GM23338 (cell line): Measurements from ENCODE around the gene MLANA. TPM values are rescaled to one million over a fixed set of nuclear protein-coding genes. Genes with fewer than 3 reads are reported as not detected.

Experiments used
- ATAC-seq: fragments of 200-7000 bp; cut with Tn5 transposase; 3 replicates; pipeline ENCODE4 v1.9.1; 2020
- DNase-seq: peaks from one replicate; pipeline ENCODE4 v3.0.0-alpha.2; 2015; ENCODE audit warnings: low spot score
- H2AFZ ChIP-seq: fragments of 200-600 bp; sonication (generic); 2 replicates; pipeline ENCODE4 v1.8.0; 2016; ENCODE audit warnings: antibody characterized with exemption, mild to moderate bottlenecking, moderate library complexity
- H3F3A ChIP-seq: fragments of 200-600 bp; sonication (generic); replicated peaks from 2 replicates; pipeline ENCODE4 v1.8.0; 2017; ENCODE audit warnings: antibody characterized with exemption, mixed run types, low read depth
- H3K27ac ChIP-seq: fragments of 200-600 bp; sonication (generic); 2 replicates; pipeline ENCODE4 v1.6.1; 2016; ENCODE audit warnings: low read depth
- H3K27me3 ChIP-seq: fragments of 200-600 bp; sonication (generic); 2 replicates; pipeline ENCODE4 v1.8.0; 2016; ENCODE audit warnings: mild to moderate bottlenecking, mixed run types, moderate library complexity; ENCODE audit not compliant: insufficient read depth
- H3K36me3 ChIP-seq: fragments of 200-600 bp; sonication (generic); 2 replicates; pipeline ENCODE4 v1.8.0; 2016; ENCODE audit warnings: mild to moderate bottlenecking; ENCODE audit not compliant: insufficient read depth
- H3K4me1 ChIP-seq: fragments of 200-600 bp; sonication (generic); 2 replicates; pipeline ENCODE4 v1.8.0; 2016; ENCODE audit warnings: mild to moderate bottlenecking, moderate library complexity; ENCODE audit not compliant: insufficient read depth
- H3K4me2 ChIP-seq: fragments of 200-600 bp; sonication (generic); 2 replicates; pipeline ENCODE4 v1.7.1; 2017; ENCODE audit warnings: mixed run types
- H3K4me3 ChIP-seq: fragments of 200-600 bp; sonication (generic); 2 replicates; pipeline ENCODE4 v1.6.1; 2016; ENCODE audit warnings: mixed run types
- H3K79me2 ChIP-seq: fragments of 200-600 bp; sonication (generic); replicated peaks from 2 replicates; pipeline ENCODE4 v1.8.0; 2017; ENCODE audit warnings: mild to moderate bottlenecking; ENCODE audit not compliant: insufficient read depth
- H3K9me2 ChIP-seq: fragments of 200-600 bp; sonication (generic); 2 replicates; pipeline ENCODE4 v1.8.0; 2017; ENCODE audit not compliant: insufficient read depth
- H4K20me1 ChIP-seq: fragments of 200-600 bp; sonication (generic); replicated peaks from 2 replicates; pipeline ENCODE4 v1.8.0; 2017; ENCODE audit warnings: mild to moderate bottlenecking; ENCODE audit not compliant: insufficient read depth
- H3K27ac Mint-ChIP-seq: 2 replicates; pipeline ENCODE4 v1.8.0; 2020; ENCODE audit warnings: inconsistent platforms, mild to moderate bottlenecking, moderate library complexity, mixed read lengths
- H3K27me3 Mint-ChIP-seq: 3 replicates; pipeline ENCODE4 v1.8.0; 2022; ENCODE audit warnings: low read depth, mild to moderate bottlenecking, moderate library complexity, mixed read lengths, inconsistent platforms; ENCODE audit not compliant: insufficient read depth, poor library complexity
- H3K36me3 Mint-ChIP-seq: 3 replicates; pipeline ENCODE4 v1.8.0; 2021; ENCODE audit warnings: low read depth, mild to moderate bottlenecking, inconsistent platforms, moderate library complexity, mixed read lengths
- H3K4me1 Mint-ChIP-seq: 3 replicates; pipeline ENCODE4 v1.8.0; 2020; ENCODE audit warnings: mild to moderate bottlenecking, inconsistent platforms, mixed read lengths
- H3K4me3 Mint-ChIP-seq: 3 replicates; pipeline ENCODE4 v1.8.0; 2021; ENCODE audit warnings: moderate library complexity, mild to moderate bottlenecking, inconsistent platforms, mixed read lengths
- H3K9me3 Mint-ChIP-seq: 3 replicates; pipeline ENCODE4 v1.8.0; 2020; ENCODE audit warnings: moderate library complexity, mild to moderate bottlenecking, inconsistent platforms, mixed read lengths
- EZH2 ChIP-seq: fragments of 200-600 bp; sonication (generic); IDR thresholded peaks from one replicate; pipeline ENCODE4 v1.8.0; 2017; ENCODE audit warnings: antibody characterized with exemption, mild to moderate bottlenecking, low read depth; ENCODE audit not compliant: unreplicated experiment
- EZH2phosphoT487 ChIP-seq: fragments of 200-600 bp; sonication (generic); IDR thresholded peaks from one replicate; pipeline ENCODE4 v1.8.1; 2018; ENCODE audit warnings: antibody characterized with exemption; ENCODE audit not compliant: unreplicated experiment
- POLR2AphosphoS5 ChIP-seq: IDR thresholded peaks from 2 replicates; pipeline ENCODE4 v1.6.1; 2016; ENCODE audit warnings: antibody characterized with exemption, low read depth
- ZNF114 ChIP-seq: fragments of 250-450 bp; sonication (Bioruptor Pico); IDR thresholded peaks from 2 replicates; pipeline ENCODE4 v1.5.0; 2020; ENCODE audit warnings: mild to moderate bottlenecking, moderate library complexity
- ZNF331 ChIP-seq: fragments of 250-450 bp; sonication (Bioruptor Pico); IDR thresholded peaks from 2 replicates; pipeline ENCODE4 v1.5.0; 2020; ENCODE audit warnings: low read depth, mild to moderate bottlenecking, moderate library complexity
- ZNF462 ChIP-seq: fragments of 250-450 bp; sonication (Bioruptor Pico); IDR thresholded peaks from 2 replicates; pipeline ENCODE4 v1.5.0; 2020; ENCODE audit warnings: mild to moderate bottlenecking, moderate library complexity
- polyA plus RNA-seq: library from polyadenylated mRNA; unstranded; fragments of >200 nt; fragmentation: Nextera tagmentation; extraction: Ambion mirVana; gene quantifications from 2 replicates; pipeline ENCODE4 v1.2.1, GENCODE V29; 2016
- total RNA-seq: library from RNA; depleted of rRNA; stranded (reverse); fragments of >200 nt; shearing (Covaris generic); gene quantifications from 2 replicates; pipeline ENCODE4 v1.2.3, GENCODE V29; 2014
- TF ChIP-seq, protein P1 (sequence below), 2 experiments: fragments of 200-600 bp in 1 of 2; sonication (generic) in 1 of 2; conservative IDR thresholded peaks; 2 replicates each; pipeline versions ENCODE4 v1.5.1 to v1.6.1; 2016 to 2017; ENCODE audit warnings: antibody characterized with exemption in 2 of 2, low read depth in 2 of 2, mild to moderate bottlenecking in 2 of 2, moderate library complexity in 1 of 2

MLANA gene
- total and polyA plus RNA-seq, 2 experiments from 2014 or later = not detected

- TF ChIP-seq ZNF462 (CRISPR knock-in tag) (no peak), ZNF331 (CRISPR knock-in tag) (no peak), POLR2AphosphoS5 (no peak), EZH2phosphoT487 (no peak)
- TF ChIP-seq, protein P1, sequence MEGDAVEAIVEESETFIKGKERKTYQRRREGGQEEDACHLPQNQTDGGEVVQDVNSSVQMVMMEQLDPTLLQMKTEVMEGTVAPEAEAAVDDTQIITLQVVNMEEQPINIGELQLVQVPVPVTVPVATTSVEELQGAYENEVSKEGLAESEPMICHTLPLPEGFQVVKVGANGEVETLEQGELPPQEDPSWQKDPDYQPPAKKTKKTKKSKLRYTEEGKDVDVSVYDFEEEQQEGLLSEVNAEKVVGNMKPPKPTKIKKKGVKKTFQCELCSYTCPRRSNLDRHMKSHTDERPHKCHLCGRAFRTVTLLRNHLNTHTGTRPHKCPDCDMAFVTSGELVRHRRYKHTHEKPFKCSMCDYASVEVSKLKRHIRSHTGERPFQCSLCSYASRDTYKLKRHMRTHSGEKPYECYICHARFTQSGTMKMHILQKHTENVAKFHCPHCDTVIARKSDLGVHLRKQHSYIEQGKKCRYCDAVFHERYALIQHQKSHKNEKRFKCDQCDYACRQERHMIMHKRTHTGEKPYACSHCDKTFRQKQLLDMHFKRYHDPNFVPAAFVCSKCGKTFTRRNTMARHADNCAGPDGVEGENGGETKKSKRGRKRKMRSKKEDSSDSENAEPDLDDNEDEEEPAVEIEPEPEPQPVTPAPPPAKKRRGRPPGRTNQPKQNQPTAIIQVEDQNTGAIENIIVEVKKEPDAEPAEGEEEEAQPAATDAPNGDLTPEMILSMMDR (conservative IDR thresholded peaks at IDR 0.05; ENCODE audit: low read depth in 2 of 2) = no peak
Observed at GRCh38 chr9:5893134-5893505, 2.4 kb downstream of the MLANA start (continued).

- no peak overlapping the region for H3K27ac Mint-ChIP-seq
- no peak for ATAC-seq
- Histone ChIP-seq H3K27ac (no peak overlapping the region), H3K4me2 (no peak overlapping the region), H3K4me1 (no peaks in the 10 kb centered on the region), H3K79me2 (no peaks in the 10 kb centered on the region), H2AFZ (no peak overlapping the region), H3K27me3 (no peaks in the 10 kb centered on the region), H4K20me1 (no peaks in the 10 kb centered on the region), H3F3A (no peaks in the 10 kb centered on the region), H3K36me3 (no peaks in the 10 kb centered on the region), H3K4me3 (no peak overlapping the region), H3K9me2 (no peaks in the 10 kb centered on the region)
- no peak overlapping the region for H3K4me3 Mint-ChIP-seq
- no peaks in the 10 kb centered on the region for H3K36me3 Mint-ChIP-seq
- no peaks in the 10 kb centered on the region for H3K4me1 Mint-ChIP-seq
- DNase-seq = no peak
- peaks cover 2% of the 10 kb centered on the region for H3K27me3 Mint-ChIP-seq
- H3K9me3 Mint-ChIP-seq = no peaks in the 10 kb centered on the region
- TF ChIP-seq POLR2AphosphoS5 = no peak
- no peak for TF ChIP-seq ZNF462 (CRISPR knock-in tag)
- no peak for TF ChIP-seq EZH2
- TF ChIP-seq ZNF114 = no peak
Observed at GRCh38 chr9:5893591-5894236, 3.0 kb downstream of the MLANA start.
